Measurements from ENCODE around the gene PYY.
"Not testable (repeated sequence)": the region's sequence is repeated elsewhere in the genome, so short reads cannot be mapped to it uniquely, and the experiment has no call there.

DNA sequence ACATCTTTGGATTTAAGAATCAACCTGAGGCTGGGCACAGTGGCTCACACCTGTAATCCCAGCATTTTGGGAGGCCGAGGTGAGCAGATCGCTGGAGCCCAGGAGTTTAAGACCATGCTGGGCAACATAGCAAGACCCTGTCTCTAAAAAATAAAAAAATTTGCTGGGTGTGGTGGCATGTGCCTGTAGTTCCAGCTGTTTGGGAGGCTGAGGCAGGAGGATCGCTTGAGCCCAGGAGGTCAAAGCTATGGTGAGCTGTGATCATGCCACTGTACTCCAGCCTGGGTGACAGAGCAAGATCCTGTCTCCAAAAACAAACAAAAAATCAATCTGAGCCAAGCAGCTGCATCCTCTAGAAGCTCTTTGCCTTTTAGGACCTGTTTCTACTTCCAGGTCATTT is 14.3 kb downstream of the PYY start:
- TF ChIP-seq, protein P1, sequence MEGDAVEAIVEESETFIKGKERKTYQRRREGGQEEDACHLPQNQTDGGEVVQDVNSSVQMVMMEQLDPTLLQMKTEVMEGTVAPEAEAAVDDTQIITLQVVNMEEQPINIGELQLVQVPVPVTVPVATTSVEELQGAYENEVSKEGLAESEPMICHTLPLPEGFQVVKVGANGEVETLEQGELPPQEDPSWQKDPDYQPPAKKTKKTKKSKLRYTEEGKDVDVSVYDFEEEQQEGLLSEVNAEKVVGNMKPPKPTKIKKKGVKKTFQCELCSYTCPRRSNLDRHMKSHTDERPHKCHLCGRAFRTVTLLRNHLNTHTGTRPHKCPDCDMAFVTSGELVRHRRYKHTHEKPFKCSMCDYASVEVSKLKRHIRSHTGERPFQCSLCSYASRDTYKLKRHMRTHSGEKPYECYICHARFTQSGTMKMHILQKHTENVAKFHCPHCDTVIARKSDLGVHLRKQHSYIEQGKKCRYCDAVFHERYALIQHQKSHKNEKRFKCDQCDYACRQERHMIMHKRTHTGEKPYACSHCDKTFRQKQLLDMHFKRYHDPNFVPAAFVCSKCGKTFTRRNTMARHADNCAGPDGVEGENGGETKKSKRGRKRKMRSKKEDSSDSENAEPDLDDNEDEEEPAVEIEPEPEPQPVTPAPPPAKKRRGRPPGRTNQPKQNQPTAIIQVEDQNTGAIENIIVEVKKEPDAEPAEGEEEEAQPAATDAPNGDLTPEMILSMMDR (IDR thresholded peaks at IDR 0.05) = not testable (repeated sequence)
- not testable (repeated sequence) for TF ChIP-seq POLR2AphosphoS5 (IDR thresholded peaks at IDR 0.05; ENCODE audit: insufficient read depth in 1 of 2, low read depth in 1 of 2); POLR2A (IDR thresholded peaks at IDR 0.05)
